ENCODE data around the gene SLC26A11. TPM values are rescaled to one million over a fixed set of nuclear protein-coding genes. Genes with fewer than 3 reads are reported as not detected.
"Not testable (repeated sequence)": the region's sequence is repeated elsewhere in the genome, so short reads cannot be mapped to it uniquely, and the experiment has no call there.

The SLC26A11 gene
- total RNA-seq, 2 experiments from 2014 or later = 10.1 to 10.6 TPM

- intact Hi-C loops (cut with micrococcal nuclease) = no loop called here
- no peak overlapping the region for H3K27ac Mint-ChIP-seq
- ChIA-PET POLR2A (no interaction called here), CTCF (no interaction called here)
- peaks cover 2% of the 10 kb centered on the region for H3K27me3 Mint-ChIP-seq
- H3K4me1 Mint-ChIP-seq (ENCODE audit: low read depth) = no peaks in the 10 kb centered on the region
- no peaks in the 10 kb centered on the region for H3K36me3 Mint-ChIP-seq
- H3K4me3 Mint-ChIP-seq = no peak overlapping the region
- no peaks in the 10 kb centered on the region for H3K9me3 Mint-ChIP-seq
- DNase-seq = no peak
These were observed 34.3 kb upstream of the SLC26A11 start for GRCh38 chr17:80185968-80186367.

GRCh38 chr17:80187090-80187489 is 33.1 kb upstream of the SLC26A11 start:
- intact Hi-C loops (cut with micrococcal nuclease) = no loop called here
- Mint-ChIP-seq H3K9me3 (no peaks in the 10 kb centered on the region), H3K36me3 (no peaks in the 10 kb centered on the region), H3K4me3 (no peak overlapping the region), H3K4me1 (ENCODE audit: low read depth) (no peaks in the 10 kb centered on the region), H3K27me3 (peaks cover 6% of the 10 kb centered on the region), H3K27ac (no peak overlapping the region)
- CTCF ChIA-PET = no interaction called here
- POLR2A ChIA-PET = interaction anchor here (0.8 kb wide), 1 partner anchor 15 kb away, joined by 3 read pairs; no protein-coding TSS in a partner anchor
- no peak for DNase-seq

- CTCF ChIA-PET = interaction anchor here (0.9 kb wide), 1 partner anchor 9 kb away, joined by 3 read pairs; no protein-coding TSS in a partner anchor
- POLR2A ChIA-PET = interaction anchor here (0.8 kb wide), 1 partner anchor 14 kb away, joined by 3 read pairs; no protein-coding TSS in a partner anchor
- Mint-ChIP-seq H3K27me3 (peaks cover 7% of the 10 kb centered on the region), H3K4me1 (ENCODE audit: low read depth) (no peaks in the 10 kb centered on the region), H3K27ac (no peak overlapping the region), H3K36me3 (no peaks in the 10 kb centered on the region), H3K4me3 (no peak overlapping the region), H3K9me3 (no peaks in the 10 kb centered on the region)
- intact Hi-C loops (cut with micrococcal nuclease) = no loop called here
- DNase-seq = no peak
These were observed 32.7 kb upstream of the SLC26A11 start for GRCh38 chr17:80187515-80187941.

GRCh38 chr17:80189611-80190010 is 30.6 kb upstream of the SLC26A11 start:
- no peak for DNase-seq
- Mint-ChIP-seq H3K36me3 (no peaks in the 10 kb centered on the region), H3K4me3 (no peak overlapping the region), H3K27me3 (peaks cover 7% of the 10 kb centered on the region), H3K27ac (no peak overlapping the region), H3K9me3 (no peaks in the 10 kb centered on the region), H3K4me1 (ENCODE audit: low read depth) (no peaks in the 10 kb centered on the region)
- ChIA-PET POLR2A (no interaction called here), CTCF (no interaction called here)
- intact Hi-C loops (cut with micrococcal nuclease) = no loop called here

GRCh38 chr17:80190716-80191115 is 29.5 kb upstream of the SLC26A11 start:
- peaks cover 7% of the 10 kb centered on the region for H3K27me3 Mint-ChIP-seq
- CTCF ChIA-PET = interaction anchor here (1.0 kb wide), 1 partner anchor 10 kb away, joined by 3 read pairs; no protein-coding TSS in a partner anchor
- DNase-seq = no peak
- intact Hi-C loops (cut with micrococcal nuclease) = no loop called here
- no peaks in the 10 kb centered on the region for H3K4me1 Mint-ChIP-seq (ENCODE audit: low read depth)
- no peaks in the 10 kb centered on the region for H3K36me3 Mint-ChIP-seq
- no peak overlapping the region for H3K4me3 Mint-ChIP-seq
- POLR2A ChIA-PET = no interaction called here
- no peaks in the 10 kb centered on the region for H3K9me3 Mint-ChIP-seq
- H3K27ac Mint-ChIP-seq = no peak overlapping the region

GRCh38 chr17:80191192-80191591 is 29.0 kb upstream of the SLC26A11 start:
- no peak overlapping the region for H3K27ac Mint-ChIP-seq
- H3K4me1 Mint-ChIP-seq (ENCODE audit: low read depth) = peaks cover 2% of the 10 kb centered on the region
- intact Hi-C loops (cut with micrococcal nuclease) = no loop called here
- H3K9me3 Mint-ChIP-seq = no peaks in the 10 kb centered on the region
- no peaks in the 10 kb centered on the region for H3K36me3 Mint-ChIP-seq
- no peak overlapping the region for H3K4me3 Mint-ChIP-seq
- POLR2A ChIA-PET = no interaction called here
- CTCF ChIA-PET = interaction anchor here (1.0 kb wide), 1 partner anchor 9 kb away, joined by 3 read pairs; no protein-coding TSS in a partner anchor
- no peak for DNase-seq
- peaks cover 7% of the 10 kb centered on the region for H3K27me3 Mint-ChIP-seq

- intact Hi-C loops (cut with micrococcal nuclease) = no loop called here
- Mint-ChIP-seq H3K4me3 (no peak overlapping the region), H3K27ac (no peak overlapping the region), H3K9me3 (no peaks in the 10 kb centered on the region), H3K4me1 (ENCODE audit: low read depth) (peaks cover 2% of the 10 kb centered on the region), H3K36me3 (no peaks in the 10 kb centered on the region), H3K27me3 (peaks cover 7% of the 10 kb centered on the region)
- ChIA-PET POLR2A (no interaction called here), CTCF (no interaction called here)
- no peak for DNase-seq
These were observed 28.2 kb upstream of the SLC26A11 start for GRCh38 chr17:80191865-80192661.

- Mint-ChIP-seq H3K27ac (no peak overlapping the region), H3K27me3 (peaks cover 7% of the 10 kb centered on the region), H3K4me1 (ENCODE audit: low read depth) (peaks cover 2% of the 10 kb centered on the region), H3K36me3 (no peaks in the 10 kb centered on the region), H3K9me3 (no peaks in the 10 kb centered on the region), H3K4me3 (no peak overlapping the region)
- POLR2A ChIA-PET = interaction anchor here (1.0 kb wide), 1 partner anchor 12 kb away, joined by 3 read pairs; no protein-coding TSS in a partner anchor
- intact Hi-C loops (cut with micrococcal nuclease) = no loop called here
- CTCF ChIA-PET = interaction anchor here (0.7 to 3.9 kb wide), 15 partner anchors 13 to 190 kb away, joined by 3 to 41 read pairs (median 4); partner anchors contain the start of gene GAA
- no peak for DNase-seq
These were observed 25.1 kb upstream of the SLC26A11 start for GRCh38 chr17:80195141-80195540.

- no peak overlapping the region for H3K4me3 Mint-ChIP-seq
- no peaks in the 10 kb centered on the region for H3K9me3 Mint-ChIP-seq
- ChIA-PET POLR2A (no interaction called here), CTCF (interaction anchor here (0.7 to 3.9 kb wide), 27 partner anchors 8 to 211 kb away, joined by 3 to 41 read pairs (median 4); partner anchors contain the start of gene GAA)
- DNase-seq = peak; percentile 65
- H3K27ac Mint-ChIP-seq = no peak overlapping the region
- H3K4me1 Mint-ChIP-seq (ENCODE audit: low read depth) = peaks cover 2% of the 10 kb centered on the region
- H3K27me3 Mint-ChIP-seq = peaks cover 7% of the 10 kb centered on the region
- intact Hi-C loops (cut with micrococcal nuclease) = loop anchor here (1.0 kb wide), 1 partner anchor 57 kb away; no protein-coding TSS in a partner anchor
- no peaks in the 10 kb centered on the region for H3K36me3 Mint-ChIP-seq
These were observed 24.3 kb upstream of the SLC26A11 start for GRCh38 chr17:80195671-80196529.

- DNase-seq = no peak
- H3K4me1 Mint-ChIP-seq (ENCODE audit: low read depth) = peaks cover 2% of the 10 kb centered on the region
- H3K4me3 Mint-ChIP-seq = no peak overlapping the region
- ChIA-PET CTCF (interaction anchor here (0.7 to 3.9 kb wide), 14 partner anchors 9 to 166 kb away, joined by 3 to 41 read pairs (median 4); partner anchors contain the start of gene GAA), POLR2A (no interaction called here)
- H3K36me3 Mint-ChIP-seq = no peaks in the 10 kb centered on the region
- H3K27ac Mint-ChIP-seq = no peak overlapping the region
- intact Hi-C loops (cut with micrococcal nuclease) = loop anchor here (1.0 kb wide), 1 partner anchor 57 kb away; no protein-coding TSS in a partner anchor
- H3K27me3 Mint-ChIP-seq = peaks cover 6% of the 10 kb centered on the region
- H3K9me3 Mint-ChIP-seq = no peaks in the 10 kb centered on the region
These were observed 23.6 kb upstream of the SLC26A11 start for GRCh38 chr17:80196652-80197051.

- POLR2A ChIA-PET = no interaction called here
- no peak overlapping the region for H3K4me3 Mint-ChIP-seq
- intact Hi-C loops (cut with micrococcal nuclease) = no loop called here
- H3K27ac Mint-ChIP-seq = no peak overlapping the region
- CTCF ChIA-PET = interaction anchor here (3.9 kb wide), 1 partner anchor 55 kb away, joined by 41 read pairs; no protein-coding TSS in a partner anchor
- H3K27me3 Mint-ChIP-seq = no peaks in the 10 kb centered on the region
- no peaks in the 10 kb centered on the region for H3K9me3 Mint-ChIP-seq
- H3K36me3 Mint-ChIP-seq = no peaks in the 10 kb centered on the region
- DNase-seq = no peak
- peaks cover 2% of the 10 kb centered on the region for H3K4me1 Mint-ChIP-seq (ENCODE audit: low read depth)
These were observed 22.0 kb upstream of the SLC26A11 start for GRCh38 chr17:80198144-80198661.

- CTCF ChIA-PET; H3K9me3 Mint-ChIP-seq; intact Hi-C loops (cut with micrococcal nuclease); H3K36me3 Mint-ChIP-seq; H3K27ac Mint-ChIP-seq; H3K4me1 Mint-ChIP-seq (ENCODE audit: low read depth); DNase-seq; POLR2A ChIA-PET; H3K4me3 Mint-ChIP-seq; H3K27me3 Mint-ChIP-seq: not testable (repeated sequence)
These were observed 20.9 kb upstream of the SLC26A11 start for GRCh38 chr17:80199295-80199694.
